Chondrocyte (in vitro differentiated cells): ENCODE data around the gene KLF18. TPM values are rescaled to one million over a fixed set of nuclear protein-coding genes. Genes with fewer than 3 reads are reported as not detected.

Source experiments
- DNase-seq: peaks from one replicate; pipeline ENCODE4 v3.0.0; 2021; ENCODE audit warnings: mixed read lengths, low spot score
- H3K27ac Mint-ChIP-seq: one replicate; pipeline ENCODE4 v1.8.0; 2021; ENCODE audit warnings: mild to moderate bottlenecking, moderate library complexity, mixed read lengths; ENCODE audit not compliant: unreplicated experiment
- H3K27me3 Mint-ChIP-seq: 2 replicates; pipeline ENCODE4 v1.8.0; 2021; ENCODE audit warnings: low read depth, mixed read lengths
- H3K36me3 Mint-ChIP-seq: 2 replicates; pipeline ENCODE4 v1.8.0; 2021; ENCODE audit warnings: low read depth, mixed read lengths
- H3K4me1 Mint-ChIP-seq: 2 replicates; pipeline ENCODE4 v1.8.0; 2021; ENCODE audit warnings: low read depth, mild to moderate bottlenecking, mixed read lengths
- H3K4me3 Mint-ChIP-seq: one replicate; pipeline ENCODE4 v1.8.0; 2021; ENCODE audit warnings: mild to moderate bottlenecking, moderate library complexity, mixed read lengths; ENCODE audit not compliant: unreplicated experiment
- H3K9me3 Mint-ChIP-seq: 2 replicates; pipeline ENCODE4 v1.8.0; 2021; ENCODE audit warnings: low read depth, mixed read lengths
- total RNA-seq: library from RNA; stranded (reverse); gene quantifications from 3 replicates; pipeline ENCODE4 v1.2.1, GENCODE V29; 2021
- TF ChIP-seq, protein P1 (sequence below): fragments of 200-600 bp; sonication (generic); IDR thresholded peaks from 2 replicates; pipeline ENCODE4 v1.5.0; 2021; ENCODE audit warnings: antibody characterized with exemption, mild to moderate bottlenecking, moderate library complexity

KLF18 gene
- total RNA-seq, 1 donor from 2014 or later = not detected

DNA sequence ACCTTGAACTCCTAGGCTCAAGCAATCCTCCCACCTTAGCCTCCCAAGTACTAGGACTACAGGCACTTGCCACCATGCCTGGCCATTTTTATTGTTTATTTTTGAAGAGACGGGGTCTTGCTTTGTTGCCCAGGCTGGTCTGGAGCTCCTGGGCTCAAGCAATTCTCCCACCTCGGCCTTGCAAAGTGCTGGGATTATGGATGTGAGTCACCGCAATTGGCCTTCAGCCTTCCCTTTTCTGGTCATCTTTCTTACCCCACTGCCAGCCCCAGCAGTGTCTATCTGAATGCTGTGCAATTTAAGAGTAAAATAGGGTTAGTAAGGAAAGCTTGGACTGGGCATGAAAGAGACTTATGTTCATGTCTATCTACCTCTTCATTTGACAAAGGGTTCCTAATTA lies 28.9 kb downstream of the KLF18 start:
- H3K27me3 Mint-ChIP-seq = peaks cover 10% of the 10 kb centered on the region
- H3K4me1 Mint-ChIP-seq = no peaks in the 10 kb centered on the region
- H3K4me3 Mint-ChIP-seq = no peak overlapping the region
- H3K9me3 Mint-ChIP-seq = no peaks in the 10 kb centered on the region
- DNase-seq = no peak
- TF ChIP-seq, protein P1, sequence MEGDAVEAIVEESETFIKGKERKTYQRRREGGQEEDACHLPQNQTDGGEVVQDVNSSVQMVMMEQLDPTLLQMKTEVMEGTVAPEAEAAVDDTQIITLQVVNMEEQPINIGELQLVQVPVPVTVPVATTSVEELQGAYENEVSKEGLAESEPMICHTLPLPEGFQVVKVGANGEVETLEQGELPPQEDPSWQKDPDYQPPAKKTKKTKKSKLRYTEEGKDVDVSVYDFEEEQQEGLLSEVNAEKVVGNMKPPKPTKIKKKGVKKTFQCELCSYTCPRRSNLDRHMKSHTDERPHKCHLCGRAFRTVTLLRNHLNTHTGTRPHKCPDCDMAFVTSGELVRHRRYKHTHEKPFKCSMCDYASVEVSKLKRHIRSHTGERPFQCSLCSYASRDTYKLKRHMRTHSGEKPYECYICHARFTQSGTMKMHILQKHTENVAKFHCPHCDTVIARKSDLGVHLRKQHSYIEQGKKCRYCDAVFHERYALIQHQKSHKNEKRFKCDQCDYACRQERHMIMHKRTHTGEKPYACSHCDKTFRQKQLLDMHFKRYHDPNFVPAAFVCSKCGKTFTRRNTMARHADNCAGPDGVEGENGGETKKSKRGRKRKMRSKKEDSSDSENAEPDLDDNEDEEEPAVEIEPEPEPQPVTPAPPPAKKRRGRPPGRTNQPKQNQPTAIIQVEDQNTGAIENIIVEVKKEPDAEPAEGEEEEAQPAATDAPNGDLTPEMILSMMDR = no peak
- H3K27ac Mint-ChIP-seq = no peak overlapping the region
- H3K36me3 Mint-ChIP-seq = no peaks in the 10 kb centered on the region

DNA sequence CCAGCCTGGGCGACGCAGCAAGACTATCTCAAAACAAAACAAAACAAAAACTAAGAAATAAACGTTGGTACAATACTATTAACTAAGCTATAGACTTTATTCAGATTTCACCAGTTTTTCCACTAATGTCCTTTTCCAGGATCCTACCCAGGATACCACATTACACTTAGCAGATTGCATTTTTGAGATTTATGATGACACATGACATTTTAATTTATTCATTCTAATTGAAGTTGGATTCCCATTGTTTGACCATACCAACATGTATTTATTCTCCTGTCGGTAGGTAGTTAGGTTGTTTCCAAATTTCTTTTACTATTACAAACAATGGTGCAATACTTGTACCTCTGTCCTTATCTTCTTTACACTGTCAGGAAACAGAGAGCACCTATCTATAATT lies 29.6 kb downstream of the KLF18 start:
- no peak for DNase-seq
- H3K27me3 Mint-ChIP-seq = peaks cover 11% of the 10 kb centered on the region
- H3K36me3 Mint-ChIP-seq = no peaks in the 10 kb centered on the region
- TF ChIP-seq, protein P1 = no peak
- H3K4me1 Mint-ChIP-seq = no peaks in the 10 kb centered on the region
- no peak overlapping the region for H3K4me3 Mint-ChIP-seq
- no peaks in the 10 kb centered on the region for H3K9me3 Mint-ChIP-seq
- H3K27ac Mint-ChIP-seq = no peak overlapping the region

DNA sequence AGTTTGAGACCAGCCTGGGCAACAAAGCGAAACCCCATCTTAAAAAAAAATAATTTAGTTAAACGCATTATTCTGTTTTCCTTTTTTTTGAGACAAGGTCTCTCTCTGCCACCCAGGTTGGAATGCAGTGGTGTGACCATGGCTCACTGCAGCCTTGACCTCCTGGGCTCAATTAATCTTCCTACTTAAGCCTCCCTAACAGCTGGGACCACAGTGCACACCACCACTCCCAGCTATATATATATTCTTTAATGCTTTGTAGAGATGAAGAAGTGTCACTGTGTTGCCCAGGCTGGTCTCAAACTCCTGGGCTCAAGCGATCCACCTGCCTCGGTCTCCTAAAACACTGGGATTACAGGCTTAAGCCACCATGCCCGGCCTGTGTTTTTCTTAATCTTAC lies 30.5 kb downstream of the KLF18 start:
- no peak for DNase-seq
- TF ChIP-seq, protein P1 = no peak
- Mint-ChIP-seq H3K36me3 (no peaks in the 10 kb centered on the region), H3K9me3 (no peaks in the 10 kb centered on the region), H3K4me3 (no peak overlapping the region), H3K4me1 (no peaks in the 10 kb centered on the region), H3K27me3 (peaks cover 20% of the 10 kb centered on the region), H3K27ac (no peak overlapping the region)

DNA sequence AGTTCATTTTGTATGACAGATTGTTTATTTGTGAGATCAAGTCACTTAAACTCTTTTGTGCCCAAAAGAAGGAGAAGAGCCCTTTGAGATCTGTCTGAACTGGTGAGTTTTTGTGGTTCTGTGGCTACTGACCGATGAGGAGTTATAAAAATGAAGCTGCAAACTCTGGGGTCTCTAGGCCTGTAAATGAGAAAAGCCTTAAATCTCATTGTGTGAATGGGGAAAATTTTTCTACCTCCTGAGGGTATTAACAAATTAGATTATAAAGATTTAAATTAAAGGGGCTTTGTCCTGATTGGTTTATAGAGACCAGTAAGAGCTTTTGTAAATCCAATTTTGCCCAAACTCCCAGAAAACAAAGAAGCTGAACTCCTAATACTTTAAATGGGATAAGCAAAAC lies 32.5 kb downstream of the KLF18 start:
- Mint-ChIP-seq H3K27ac (no peak overlapping the region), H3K36me3 (no peaks in the 10 kb centered on the region), H3K4me3 (no peak overlapping the region), H3K27me3 (peaks cover 22% of the 10 kb centered on the region), H3K9me3 (no peaks in the 10 kb centered on the region), H3K4me1 (no peaks in the 10 kb centered on the region)
- DNase-seq = no peak
- TF ChIP-seq, protein P1 = no peak

DNA sequence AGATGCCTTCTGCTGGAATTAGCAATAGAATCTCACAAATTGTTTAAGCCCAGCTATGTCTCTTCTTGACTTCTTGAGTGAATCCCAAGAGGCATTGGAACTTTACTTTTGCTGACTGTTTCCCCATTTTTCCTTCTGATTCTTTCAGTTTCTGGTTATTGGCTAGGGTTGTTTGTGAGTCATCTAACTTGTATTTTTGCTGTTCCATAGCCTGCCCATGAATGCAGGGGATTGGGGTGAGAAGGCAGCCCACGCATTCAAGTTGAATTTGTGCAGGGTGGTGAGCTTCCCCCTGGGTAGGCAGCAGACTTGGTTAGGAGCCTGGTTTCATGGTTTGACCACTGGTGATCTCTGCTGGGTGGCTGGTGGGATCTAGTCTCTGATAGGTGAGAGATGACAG lies 33.2 kb downstream of the KLF18 start:
- no peak for DNase-seq
- Mint-ChIP-seq H3K4me3 (no peak overlapping the region), H3K27ac (no peak overlapping the region), H3K9me3 (no peaks in the 10 kb centered on the region), H3K36me3 (no peaks in the 10 kb centered on the region), H3K27me3 (peaks cover 20% of the 10 kb centered on the region), H3K4me1 (no peaks in the 10 kb centered on the region)
- TF ChIP-seq, protein P1 = no peak
